EL (cell line): ENCODE measurements around the gene DDC.
"Not testable (repeated sequence)": the region's sequence is repeated elsewhere in the genome, so short reads cannot be mapped to it uniquely, and the experiment has no call there.

Experiments
- DNase-seq: peaks from one replicate; pipeline ENCODE4 v3.0.0-alpha.2; 2016

The DDC gene

DNA sequence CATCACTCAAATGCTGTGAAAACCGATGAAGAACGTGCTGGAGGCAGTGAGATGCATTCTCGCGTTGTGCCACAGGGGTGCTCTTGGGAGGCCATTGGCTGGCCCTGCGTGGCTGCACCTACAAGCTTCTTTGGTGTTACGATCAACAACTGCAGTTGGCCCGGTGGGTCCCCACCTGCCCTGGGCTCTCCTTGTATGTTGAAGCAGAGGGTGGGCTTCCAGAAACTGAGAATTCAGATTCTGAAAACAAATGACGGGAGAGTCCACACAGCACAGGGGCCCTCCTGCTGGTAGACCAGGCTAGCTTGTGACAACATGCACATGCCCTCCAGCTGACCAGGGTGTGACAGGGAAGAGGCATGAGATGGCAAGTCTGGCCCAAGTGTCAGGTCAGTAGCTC lies 23.7 kb upstream of the DDC start:
- no peak for DNase-seq

DNA sequence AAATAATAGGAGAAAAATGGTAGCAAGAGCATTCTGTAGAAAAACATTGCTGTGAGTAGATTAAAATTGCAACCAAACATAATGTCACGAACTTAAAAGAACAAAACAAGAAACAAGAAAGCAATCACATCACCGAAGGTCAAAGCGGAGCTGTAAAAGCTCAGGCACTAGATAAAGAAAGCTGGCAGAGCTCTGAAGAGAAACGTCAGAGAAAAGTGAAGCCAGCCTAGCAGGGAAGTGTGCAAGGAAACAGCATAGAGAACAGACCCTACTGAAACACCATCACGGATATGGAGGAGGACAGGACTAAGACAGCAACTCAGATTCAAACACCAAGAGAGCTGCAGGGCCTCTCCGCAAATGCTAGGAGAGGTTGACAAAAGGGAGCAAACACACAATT lies 22.5 kb upstream of the DDC start:
- no peak for DNase-seq

DNA sequence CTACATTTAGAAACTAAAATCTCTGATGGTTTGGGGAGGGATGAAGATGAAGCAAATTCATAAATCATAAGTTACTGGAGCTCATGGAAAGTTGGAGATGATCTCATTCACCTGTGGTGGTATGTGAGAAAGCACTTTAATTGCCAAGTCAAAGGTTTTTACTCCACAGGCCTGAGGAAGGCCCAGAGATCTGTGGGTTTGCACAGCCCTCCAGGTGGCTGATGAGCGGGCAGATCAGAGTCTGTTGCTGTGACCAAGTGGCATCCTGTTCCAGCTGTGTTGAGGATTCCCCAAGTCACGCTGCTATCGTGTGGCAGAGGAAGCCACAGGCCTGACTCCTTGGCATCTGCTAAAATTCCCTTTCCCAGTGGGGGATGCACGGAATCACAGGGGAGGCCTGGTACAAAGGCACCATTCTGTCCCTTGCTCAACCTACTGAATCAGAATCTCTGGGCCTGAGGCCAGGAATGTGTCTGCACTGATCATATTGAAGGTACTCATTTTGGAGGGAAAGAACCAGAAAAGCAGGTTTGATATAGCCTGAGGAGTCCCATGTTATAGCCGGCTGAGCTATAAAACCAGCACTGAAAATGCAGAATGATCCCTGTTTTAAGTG lies 19.7 kb upstream of the DDC start:
- DNase-seq: no peak

DNA sequence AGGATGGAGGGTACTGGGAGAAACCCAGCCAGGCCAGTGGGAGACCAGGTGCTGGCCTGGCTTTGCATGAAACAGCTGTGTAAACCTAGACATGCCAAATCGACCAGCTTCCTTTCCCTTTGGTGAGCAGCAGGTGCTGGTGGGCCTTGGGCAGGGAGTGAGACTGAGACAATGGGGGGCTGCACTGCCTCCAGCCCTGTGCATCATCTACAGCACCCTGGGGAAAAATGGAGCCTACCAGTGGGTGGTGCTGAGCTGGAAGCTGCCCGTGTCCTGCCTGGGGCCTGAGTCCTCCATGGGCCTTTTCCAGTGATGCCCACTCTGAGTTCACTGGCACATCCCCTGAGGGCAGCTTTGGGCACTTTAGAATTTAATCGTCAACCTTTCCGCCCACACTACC lies 19.2 kb upstream of the DDC start:
- DNase-seq: no peak

DNA sequence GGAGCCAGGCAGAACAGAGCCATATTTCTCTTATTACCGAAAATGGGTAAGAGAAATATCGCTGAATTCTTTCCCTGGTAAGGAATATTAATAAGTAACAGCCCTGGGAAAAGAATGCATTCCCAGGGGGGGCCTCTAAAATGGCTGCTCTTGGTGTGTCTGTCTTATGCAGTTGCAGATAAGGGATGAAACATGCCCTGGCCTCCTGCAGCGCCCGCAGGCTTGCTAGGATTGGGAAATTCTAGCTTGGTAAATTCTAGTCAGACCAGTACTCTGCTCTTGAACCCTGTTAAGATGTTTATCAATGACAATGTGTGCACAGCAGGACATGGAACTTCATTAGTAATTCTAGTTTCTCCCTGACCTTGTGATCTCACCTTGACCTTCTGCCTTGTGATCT lies 18.1 kb upstream of the DDC start:
- DNase-seq: not testable (repeated sequence)

DNA sequence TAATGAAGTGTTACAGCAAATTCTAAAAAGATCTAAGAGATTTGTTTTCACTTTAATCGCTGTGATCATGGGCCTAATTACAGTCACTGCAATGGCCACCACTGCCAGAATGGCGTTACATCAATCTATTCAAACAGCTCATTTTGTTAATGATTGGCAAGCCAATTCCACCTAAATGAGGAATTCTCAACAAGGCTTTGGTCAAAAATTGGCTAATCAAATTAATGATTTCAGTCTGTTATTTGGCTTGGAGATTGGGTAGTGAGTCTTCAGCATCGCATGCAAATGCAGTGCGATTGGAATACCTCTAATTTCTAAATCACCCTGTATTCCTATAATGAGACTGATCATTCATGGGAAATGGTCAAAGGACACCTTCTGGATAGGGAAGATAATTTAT lies 17.1 kb upstream of the DDC start:
- DNase-seq: not testable (repeated sequence)

DNA sequence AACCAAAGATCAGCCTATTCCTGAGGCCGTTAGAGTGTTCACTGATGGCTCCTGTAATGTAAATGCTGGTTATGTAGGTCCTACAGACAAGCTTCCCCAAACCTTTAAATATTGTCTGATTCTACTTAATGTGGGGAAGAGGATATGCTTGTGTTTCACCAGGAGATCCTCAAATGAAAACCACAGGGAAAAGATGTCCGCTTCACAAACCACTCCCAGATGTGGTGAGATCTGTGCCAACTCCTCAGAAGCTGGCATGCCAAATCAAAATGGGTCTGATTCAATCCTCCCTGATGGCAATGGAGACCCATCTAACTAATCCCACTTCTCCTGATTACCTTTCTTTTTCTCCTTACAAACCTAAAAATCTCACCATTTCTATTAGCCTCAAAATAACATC lies 15.5 kb upstream of the DDC start:
- not testable (repeated sequence) for DNase-seq

DNA sequence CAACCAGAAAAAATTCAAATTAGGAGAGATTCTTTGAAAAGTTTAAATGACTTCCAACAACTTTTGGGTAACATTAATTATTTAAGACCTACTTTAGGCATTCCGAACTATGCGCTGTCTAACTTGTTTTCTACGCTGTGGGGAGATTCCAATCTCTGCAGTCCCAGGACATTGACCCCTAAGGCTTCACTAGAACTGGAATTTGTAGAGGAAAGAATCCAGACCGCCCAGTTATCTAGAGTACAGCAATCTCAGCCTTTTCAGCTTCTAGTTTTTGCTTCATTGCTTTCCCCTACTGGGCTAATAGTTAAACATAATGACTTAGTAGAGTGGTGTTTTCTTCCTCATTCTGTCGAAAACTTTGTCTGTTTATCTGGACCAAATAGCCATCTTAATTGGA lies 14.9 kb upstream of the DDC start:
- no peak for DNase-seq

DNA sequence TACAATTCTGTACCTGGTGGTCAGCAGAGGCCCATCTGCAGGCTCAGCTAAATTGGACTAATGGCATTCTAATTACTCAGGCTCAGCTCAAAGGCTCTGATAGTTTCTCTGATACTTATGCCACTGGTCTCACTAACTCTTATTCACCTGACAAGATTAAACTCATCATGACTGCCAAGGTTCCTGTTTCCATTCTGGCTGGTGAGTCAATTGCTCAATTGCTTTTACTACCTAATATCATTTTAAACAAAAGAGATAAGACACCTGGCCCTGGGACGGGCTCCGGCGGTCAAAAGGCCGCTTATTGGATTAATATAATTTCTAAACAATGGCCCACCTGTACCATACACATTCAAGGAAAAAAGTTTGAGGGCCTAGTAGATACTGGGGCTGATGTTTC lies 12.9 kb upstream of the DDC start:
- DNase-seq: not testable (repeated sequence)

DNA sequence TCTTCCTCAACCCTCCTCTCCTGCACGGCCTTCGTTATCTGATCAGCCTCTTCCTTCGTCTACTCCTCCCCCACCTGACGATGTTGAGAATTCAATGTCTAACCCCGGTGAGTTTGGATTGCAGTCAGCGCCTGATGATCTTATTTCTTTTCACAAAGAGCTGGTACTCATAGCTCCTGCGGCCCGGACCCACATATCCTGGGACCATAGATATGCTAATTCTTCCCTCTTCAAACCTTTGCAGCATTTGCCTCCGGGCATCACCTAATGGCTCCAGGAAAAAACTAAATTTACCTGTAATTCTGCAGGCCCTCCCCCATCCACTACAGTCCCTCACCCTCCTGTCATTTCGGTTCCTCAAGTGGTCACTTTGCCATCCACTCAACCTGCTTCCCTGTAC lies 12.4 kb upstream of the DDC start:
- no peak for DNase-seq

DNA sequence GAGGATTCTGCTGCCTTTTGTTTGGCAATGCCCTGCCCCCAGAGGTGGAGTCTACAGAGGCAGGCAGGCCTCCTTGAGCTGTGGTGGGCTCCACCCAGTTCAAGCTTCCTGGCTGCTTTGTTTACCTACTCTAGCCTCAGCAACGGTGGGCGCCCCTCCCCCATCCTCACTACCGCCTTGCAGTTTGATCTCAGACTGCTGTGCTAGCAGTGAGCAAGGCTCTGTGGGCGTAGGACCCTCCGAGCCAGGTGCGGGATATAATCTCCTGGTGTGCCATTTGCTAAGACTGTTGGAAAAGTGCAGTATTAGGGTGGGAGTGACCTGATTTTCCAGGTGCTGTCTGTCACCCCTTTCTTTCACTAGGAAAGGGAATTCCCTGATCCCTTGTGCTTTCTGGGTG lies 11.2 kb upstream of the DDC start:
- DNase-seq: not testable (repeated sequence)

DNA sequence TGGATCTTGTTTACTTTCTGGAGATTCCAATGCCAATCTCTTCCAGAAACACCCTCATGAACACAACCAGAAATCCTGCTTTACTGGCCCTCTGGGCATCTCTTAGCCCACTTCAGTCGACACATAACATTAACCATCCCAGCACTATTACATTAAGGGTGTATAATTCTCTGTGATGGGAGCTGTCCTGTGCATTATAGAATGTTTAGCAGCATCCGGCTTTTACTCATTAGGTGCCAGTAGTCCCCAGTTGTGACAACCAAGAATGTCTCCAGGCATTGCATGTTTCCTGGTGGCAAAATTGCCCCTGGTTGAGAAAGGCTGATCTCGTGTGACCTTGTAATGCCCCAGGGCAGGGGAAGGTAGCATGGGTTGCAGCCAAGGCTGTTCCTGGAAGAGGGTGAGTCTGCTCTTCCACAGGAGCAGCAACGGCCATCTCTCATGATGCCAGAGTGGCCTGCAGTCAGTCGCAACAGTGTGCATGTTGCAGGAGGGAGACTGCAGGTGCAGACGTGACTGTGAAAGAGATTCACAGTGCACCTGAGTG lies 2.6 kb upstream of the DDC start:
- no peak for DNase-seq

DNA sequence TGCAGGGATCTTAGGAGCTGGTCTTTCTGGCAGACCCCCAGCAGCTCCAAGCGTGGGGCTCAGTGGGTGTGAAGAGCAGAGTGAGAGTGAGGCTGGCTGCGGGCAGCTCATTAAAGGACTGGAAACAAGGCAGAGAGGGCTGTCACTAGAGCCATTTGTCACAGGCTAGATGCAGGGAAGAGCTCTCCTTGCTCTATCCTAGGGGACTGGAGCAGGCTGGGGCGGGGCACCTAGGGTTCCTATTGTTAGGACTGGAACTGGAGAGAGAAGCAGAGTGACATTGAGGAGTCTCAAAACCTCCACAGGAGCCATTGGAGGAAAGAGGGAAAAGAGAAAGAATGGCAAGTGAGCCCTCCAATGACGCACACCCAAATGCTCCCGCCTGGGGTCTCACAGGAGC lies 772 bp upstream of the DDC start:
- no peak for DNase-seq

DNA sequence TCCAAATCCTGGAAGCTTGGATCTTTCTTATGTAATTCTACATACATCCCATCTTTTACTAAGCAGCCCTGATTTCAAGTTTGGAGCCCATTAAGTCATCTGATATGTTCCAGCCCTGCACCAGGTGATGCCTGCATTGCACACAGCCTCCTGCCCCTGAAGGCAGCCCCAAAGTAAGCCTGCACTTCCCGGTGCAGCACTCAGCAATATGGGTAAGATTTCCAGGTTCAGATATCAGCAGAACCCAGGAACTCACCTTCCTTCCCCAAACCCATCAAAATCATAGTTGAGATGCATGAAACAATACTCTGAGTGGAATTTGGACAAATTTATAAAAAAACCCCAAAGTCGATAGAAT lies 333 bp upstream of the DDC start:
- DNase-seq: no peak

DNA sequence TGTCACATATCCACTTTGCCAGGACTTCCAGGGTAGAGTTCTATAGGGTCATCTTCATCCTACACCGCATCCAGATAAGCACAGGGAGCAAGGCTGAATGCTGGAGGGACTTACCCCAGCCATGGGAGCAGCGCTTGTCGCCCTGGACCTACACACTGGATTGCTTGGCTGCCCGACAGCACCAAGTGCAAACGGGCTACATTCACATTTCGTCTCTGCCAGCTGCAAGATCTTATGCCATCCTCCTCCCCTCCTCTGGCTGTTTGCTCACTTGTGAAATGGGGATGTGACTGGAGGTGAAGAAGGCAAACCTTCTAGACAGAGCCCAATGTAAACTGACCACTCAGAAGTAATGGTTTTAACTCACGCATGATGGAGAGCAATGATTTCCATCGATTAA lies 1.0 kb downstream of the DDC start:
- no peak for DNase-seq

DNA sequence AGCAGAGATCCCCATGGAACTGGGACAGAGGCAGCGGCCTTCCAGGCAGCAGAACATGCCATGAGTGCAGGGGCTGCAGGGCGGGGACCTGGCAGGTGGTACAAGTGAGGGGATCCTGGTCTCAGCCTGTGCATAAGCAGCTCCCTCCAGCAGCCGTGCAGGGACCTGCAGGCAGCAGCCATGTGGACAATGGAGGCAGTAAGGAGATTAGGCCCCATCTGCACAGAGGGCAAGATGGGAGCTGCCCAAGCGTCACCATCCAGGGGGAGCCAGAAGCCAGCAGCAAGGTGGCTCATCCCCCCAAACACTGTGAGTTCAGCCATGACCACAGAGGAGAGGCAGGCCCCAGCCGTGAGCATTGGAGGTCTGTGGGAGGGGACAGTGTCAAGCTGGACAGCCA lies 3.1 kb downstream of the DDC start:
- no peak for DNase-seq

DNA sequence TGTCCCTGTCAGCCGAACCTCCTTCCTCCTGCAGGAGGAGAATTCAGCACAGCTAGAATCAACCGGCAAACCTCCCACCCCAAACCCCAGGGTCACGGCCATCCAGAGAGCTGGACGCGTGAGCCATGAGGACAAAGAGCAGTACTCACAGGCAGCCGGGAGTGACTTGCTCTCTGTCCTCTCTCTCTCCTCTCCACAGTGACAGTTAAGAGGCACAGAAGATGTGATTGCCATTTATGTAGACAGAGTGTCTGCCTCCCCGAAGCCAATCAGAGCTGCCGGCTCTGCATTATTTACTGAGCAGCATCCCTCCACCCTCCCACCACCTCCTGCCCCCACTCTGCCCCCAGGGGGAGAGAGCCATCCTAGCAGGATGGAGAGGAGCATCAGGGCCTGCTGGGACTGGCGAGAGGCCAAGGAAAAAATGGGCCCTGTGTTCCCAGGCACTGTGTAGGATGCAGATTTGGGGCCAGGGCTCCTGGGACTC lies 4.3 kb downstream of the DDC start:
- DNase-seq: no peak

DNA sequence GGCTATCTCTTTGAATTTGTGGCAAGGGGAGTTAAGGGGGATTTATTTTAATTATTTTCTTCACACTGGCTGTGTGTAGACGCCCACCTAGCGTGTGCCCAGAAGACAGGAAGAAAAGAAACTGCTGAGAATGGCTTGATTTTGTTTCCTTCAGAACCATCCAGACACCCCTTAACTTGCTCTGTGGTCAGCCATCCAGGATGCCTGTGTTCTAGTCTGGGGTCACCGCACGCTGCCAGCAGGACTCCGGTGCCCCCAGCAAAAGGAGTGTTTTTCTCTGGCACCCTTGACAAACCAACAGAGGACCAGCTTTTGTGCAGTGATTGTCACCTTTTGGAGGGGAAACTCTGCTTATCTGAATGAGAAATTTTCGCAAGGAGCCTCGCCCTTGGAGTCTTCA lies 5.3 kb downstream of the DDC start:
- DNase-seq: no peak

DNA sequence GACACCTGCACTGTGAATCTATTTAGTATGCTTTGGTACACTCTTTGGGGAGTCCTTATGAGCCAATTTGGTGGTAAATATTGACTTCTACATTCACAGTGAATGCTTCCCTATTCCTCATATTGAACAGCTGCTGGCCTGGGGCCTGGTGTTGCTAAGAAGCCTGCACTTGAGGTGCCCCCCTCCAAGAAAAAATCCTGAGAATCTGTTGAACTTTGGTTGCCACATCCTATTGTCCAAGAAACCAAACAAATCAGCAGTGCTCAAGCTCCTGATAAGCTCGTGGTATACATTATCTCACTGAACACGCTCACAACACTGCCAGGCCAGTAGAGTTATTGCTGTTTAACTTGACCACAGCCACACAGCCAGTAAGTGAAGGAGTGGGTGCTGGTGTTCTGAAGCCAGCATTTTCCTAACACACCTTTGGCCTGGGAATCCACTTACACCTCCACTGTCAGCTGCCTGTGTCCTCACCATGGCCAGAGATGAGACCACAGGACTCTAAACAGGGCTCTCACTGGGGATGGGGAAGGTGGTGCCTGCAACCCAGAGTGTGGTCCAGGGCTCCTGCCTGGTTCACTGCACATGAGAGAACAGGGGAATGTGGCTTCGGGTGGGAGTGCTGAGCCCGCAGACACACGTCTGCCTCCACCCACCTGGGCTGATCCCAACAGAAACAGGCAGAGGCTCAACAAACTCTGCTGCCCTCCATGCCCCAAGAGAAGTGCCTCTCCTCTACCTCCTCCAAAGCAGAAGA lies 6.7 kb downstream of the DDC start:
- no peak for DNase-seq

DNA sequence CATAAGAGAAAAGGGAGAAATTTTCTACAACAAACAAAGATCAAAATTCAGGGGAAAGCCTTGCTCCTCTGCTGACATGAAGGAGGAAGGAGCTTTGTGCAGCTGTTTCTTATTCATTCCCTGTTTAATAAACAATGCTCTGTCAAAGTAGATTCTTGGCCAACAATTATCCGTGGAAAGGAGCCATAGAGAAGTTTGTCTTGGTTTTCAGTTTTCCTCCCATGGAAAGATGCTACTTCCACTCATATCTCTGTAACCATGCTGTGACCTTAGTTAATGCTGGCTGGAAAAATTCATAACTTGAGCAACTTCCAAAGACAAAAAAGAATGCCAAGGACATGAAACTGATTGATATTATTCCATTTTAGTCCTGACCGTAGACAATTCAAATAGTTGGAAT lies 8.1 kb downstream of the DDC start:
- no peak for DNase-seq

DNA sequence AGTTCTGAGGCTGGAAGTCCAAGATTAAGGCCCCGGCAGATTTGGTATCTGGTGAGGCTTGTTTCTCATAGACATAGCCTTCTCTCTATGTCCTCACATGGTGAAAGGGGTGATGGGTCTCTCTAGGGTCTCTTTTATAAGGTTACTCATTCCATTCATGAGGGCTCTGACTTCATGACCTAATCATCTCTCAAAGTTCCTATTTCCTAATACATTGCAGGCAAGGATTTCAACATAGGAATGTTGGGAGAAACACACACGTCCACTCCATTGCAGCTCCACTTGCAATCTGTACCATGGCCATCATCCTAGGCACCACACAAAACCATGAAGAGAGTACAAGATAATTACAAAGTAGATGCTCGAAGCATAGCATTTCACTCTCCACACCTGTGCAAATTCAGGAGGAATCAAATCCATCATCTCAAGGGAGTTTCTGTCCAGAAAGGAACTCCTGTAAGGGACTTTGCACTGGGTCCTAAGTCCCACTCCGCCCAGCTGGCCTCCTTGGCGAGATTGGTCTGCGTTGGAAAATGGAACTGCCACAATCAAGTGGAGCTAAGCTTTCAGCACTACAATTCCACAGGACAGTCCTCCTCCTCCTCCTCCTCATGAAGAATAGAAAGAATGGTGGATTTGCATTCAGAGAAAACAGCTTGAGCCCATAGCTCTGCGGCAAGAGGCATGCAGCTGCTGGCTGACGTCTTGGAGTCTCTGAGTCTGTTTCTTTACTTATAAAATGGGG lies 8.8 kb downstream of the DDC start:
- no peak for DNase-seq

DNA sequence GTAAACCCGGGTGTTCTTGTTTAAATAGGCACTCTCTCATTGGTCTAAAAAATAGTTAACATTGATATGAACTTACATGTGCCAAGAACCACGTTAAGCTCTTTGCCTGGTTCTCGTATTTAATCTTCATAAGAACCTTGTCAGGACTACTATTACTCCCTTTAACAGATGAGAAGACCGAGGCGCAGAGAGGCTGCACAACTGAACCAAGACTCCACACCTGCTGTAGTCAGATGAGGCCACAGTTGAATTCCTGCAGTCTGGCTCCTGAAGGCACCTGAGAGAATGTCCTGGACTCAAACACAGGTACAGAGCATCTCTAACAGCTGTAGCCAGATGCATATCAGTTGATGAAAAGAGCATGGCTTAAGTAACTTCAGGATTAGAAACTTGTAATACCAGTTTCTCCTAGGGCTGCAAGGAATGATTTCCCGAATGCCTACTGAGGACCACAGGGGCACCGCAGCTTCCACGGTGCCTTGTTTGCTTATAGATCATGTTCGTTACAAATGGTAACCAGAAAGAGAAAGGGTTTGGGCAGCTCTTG lies 9.5 kb downstream of the DDC start:
- DNase-seq: no peak

DNA sequence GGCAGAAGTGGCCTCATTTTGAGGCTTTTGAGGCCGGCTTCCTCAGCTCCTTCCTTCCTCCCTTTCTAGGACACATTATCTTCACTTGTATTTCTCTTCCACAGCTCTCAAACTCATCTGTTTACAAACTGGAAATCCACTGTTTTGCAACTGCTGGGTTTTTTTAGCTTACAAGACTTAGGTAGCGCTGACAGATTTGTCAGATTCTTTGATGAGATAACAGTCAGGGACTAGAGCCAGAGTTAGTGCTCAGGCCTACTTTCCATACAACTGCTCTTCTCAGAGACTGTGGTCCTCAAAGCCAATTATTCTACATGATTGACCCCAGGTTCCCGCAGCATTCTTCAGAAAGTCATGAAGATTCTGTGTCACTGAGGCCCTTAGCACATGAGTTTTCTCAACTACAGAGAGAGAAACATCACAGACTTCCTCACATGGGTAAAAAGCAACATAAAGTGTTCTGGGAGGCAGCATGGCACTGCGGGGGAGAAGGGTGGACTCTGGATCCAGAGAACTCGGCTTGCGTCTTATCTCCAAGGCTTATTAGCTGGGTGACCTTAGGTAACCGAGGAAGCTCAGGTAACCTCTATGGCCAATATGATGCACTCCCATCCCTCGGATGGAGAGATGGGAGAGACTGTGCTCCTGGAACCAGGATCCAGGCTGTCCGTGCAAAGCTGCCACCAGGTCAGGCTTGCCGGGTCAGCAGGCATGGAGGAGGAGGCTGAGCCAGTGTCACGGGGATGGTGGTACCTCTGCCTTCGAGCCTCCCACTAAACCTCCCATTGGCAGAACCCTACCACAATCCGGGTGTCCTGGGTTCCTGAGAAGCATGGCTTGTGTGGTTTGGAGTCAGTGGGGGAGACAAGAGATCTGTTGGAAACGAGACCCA lies 10.5 kb downstream of the DDC start:
- DNase-seq: no peak
